PC-9 (cell line): ENCODE data around the gene MRPS27. TPM values are rescaled to one million over a fixed set of nuclear protein-coding genes. Genes with fewer than 3 reads are reported as not detected.

ENCODE experiments used
- BruUV-seq: library from RNA; stranded (reverse); fragments of 400-500 nt; replicated peaks from 2 replicates; lab custom pipeline; 2021; lab: Mats Ljungman, UMichigan
- CTCF ChIA-PET: fragments of 300-600 bp; sonication (Branson Sonifier 250); formaldehyde crosslinking; loops from one replicate; lab custom pipeline; 2022; ENCODE audit warnings: antibody characterized with exemption; lab: Charles Lee
- POLR2A ChIA-PET: fragments of 300-600 bp; sonication (Branson Sonifier 250); formaldehyde crosslinking; loops from one replicate; lab custom pipeline; 2022; ENCODE audit warnings: antibody characterized with exemption; ENCODE audit not compliant: unreplicated experiment; lab: Charles Lee
- DNase-seq, 2 experiments: peaks; one replicate each; pipeline versions ENCODE4 v3.0.0 to v3.0.0-alpha.2; 2015 to 2022; ENCODE audit warnings: mixed read lengths in 1 of 2
- H2AFZ ChIP-seq: fragments of 200-600 bp; sonication (generic); 2 replicates; pipeline ENCODE4 v1.8.1; 2017; ENCODE audit warnings: antibody characterized with exemption
- H3F3A ChIP-seq: fragments of 200-600 bp; sonication (generic); 2 replicates; pipeline ENCODE4 v1.8.1; 2017; ENCODE audit warnings: antibody characterized with exemption, mild to moderate bottlenecking, low read depth; ENCODE audit not compliant: insufficient read depth
- H3K27ac ChIP-seq: fragments of 200-600 bp; sonication (generic); 2 replicates; pipeline ENCODE4 v1.6.1; 2016; ENCODE audit warnings: mixed run types
- H3K27me3 ChIP-seq: fragments of 200-600 bp; sonication (generic); 2 replicates; pipeline ENCODE4 v1.6.1; 2016; ENCODE audit warnings: low read depth, mixed run types; ENCODE audit not compliant: insufficient read depth
- H3K36me3 ChIP-seq: fragments of 200-600 bp; sonication (generic); 2 replicates; pipeline ENCODE4 v1.6.1; 2016; ENCODE audit warnings: low read depth, mixed run types
- H3K4me1 ChIP-seq: fragments of 200-600 bp; sonication (generic); replicated peaks from 2 replicates; pipeline ENCODE4 v1.6.1; 2016; ENCODE audit warnings: mixed run types; ENCODE audit not compliant: insufficient read depth
- H3K4me2 ChIP-seq: fragments of 200-600 bp; sonication (generic); 2 replicates; pipeline ENCODE4 v1.6.1; 2017; ENCODE audit warnings: mixed run types
- H3K4me3 ChIP-seq: fragments of 200-600 bp; sonication (generic); 2 replicates; pipeline ENCODE4 v1.6.1; 2016; ENCODE audit warnings: mixed run types
- H3K79me2 ChIP-seq: fragments of 200-600 bp; sonication (generic); 2 replicates; pipeline ENCODE4 v1.6.1; 2017; ENCODE audit warnings: low read depth, mixed run types
- H3K9me2 ChIP-seq: fragments of 200-600 bp; sonication (generic); 2 replicates; pipeline ENCODE4 v1.8.1; 2017; ENCODE audit warnings: mild to moderate bottlenecking; ENCODE audit not compliant: insufficient read depth
- H3K9me3 ChIP-seq: fragments of 200-600 bp; sonication (generic); 2 replicates; pipeline ENCODE4 v1.8.1; 2016; ENCODE audit warnings: low read depth; ENCODE audit not compliant: insufficient read depth
- H4K20me1 ChIP-seq: fragments of 200-600 bp; sonication (generic); 2 replicates; pipeline ENCODE4 v1.8.1; 2017; ENCODE audit not compliant: insufficient read depth
- EZH2 ChIP-seq: fragments of 200-600 bp; sonication (generic); IDR thresholded peaks from 2 replicates; pipeline ENCODE4 v1.8.0; 2017; ENCODE audit warnings: antibody characterized with exemption, low read depth
- intact Hi-C: fragments of 100-400 bp; cut with micrococcal nuclease; formaldehyde crosslinking; loops from one replicate; pipeline ENCODE4 v1.10.0; 2022; ENCODE audit not compliant: unreplicated experiment
- total RNA-seq: library from RNA; stranded (reverse); gene quantifications from 2 replicates; pipeline ENCODE4 v1.2.3, GENCODE V29; 2021
- TF ChIP-seq, protein P1 (sequence below): fragments of 200-600 bp; sonication (generic); conservative IDR thresholded peaks from 2 replicates; pipeline ENCODE4 v1.6.1; 2017; ENCODE audit warnings: mixed run types, antibody characterized with exemption, mild to moderate bottlenecking, moderate library complexity

MRPS27 gene
- total RNA-seq, 1 experiment from 2014 or later, result 71.0 TPM

- no TSS peak for BruUV-seq
- Histone ChIP-seq H3K27ac (peak overlapping the region; percentile 9), H3K9me3 (no peaks in the 10 kb centered on the region), H3K4me1 (0 out of 2 replicates have a peak, but pooled peaks cover 12% of the 10 kb centered on the region), H3K9me2 (no peaks in the 10 kb centered on the region), H3K4me3 (no peak overlapping the region), H3K36me3 (no peaks in the 10 kb centered on the region), H2AFZ (no peak overlapping the region), H3K4me2 (no peak overlapping the region), H3K79me2 (no peaks in the 10 kb centered on the region), H3F3A (0 out of 2 replicates have a peak, but pooled peaks cover 3% of the 10 kb centered on the region), H3K27me3 (no peaks in the 10 kb centered on the region), H4K20me1 (no peaks in the 10 kb centered on the region)
- ChIA-PET CTCF (no interaction called here), POLR2A (no interaction called here)
- TF ChIP-seq, protein P1, sequence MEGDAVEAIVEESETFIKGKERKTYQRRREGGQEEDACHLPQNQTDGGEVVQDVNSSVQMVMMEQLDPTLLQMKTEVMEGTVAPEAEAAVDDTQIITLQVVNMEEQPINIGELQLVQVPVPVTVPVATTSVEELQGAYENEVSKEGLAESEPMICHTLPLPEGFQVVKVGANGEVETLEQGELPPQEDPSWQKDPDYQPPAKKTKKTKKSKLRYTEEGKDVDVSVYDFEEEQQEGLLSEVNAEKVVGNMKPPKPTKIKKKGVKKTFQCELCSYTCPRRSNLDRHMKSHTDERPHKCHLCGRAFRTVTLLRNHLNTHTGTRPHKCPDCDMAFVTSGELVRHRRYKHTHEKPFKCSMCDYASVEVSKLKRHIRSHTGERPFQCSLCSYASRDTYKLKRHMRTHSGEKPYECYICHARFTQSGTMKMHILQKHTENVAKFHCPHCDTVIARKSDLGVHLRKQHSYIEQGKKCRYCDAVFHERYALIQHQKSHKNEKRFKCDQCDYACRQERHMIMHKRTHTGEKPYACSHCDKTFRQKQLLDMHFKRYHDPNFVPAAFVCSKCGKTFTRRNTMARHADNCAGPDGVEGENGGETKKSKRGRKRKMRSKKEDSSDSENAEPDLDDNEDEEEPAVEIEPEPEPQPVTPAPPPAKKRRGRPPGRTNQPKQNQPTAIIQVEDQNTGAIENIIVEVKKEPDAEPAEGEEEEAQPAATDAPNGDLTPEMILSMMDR, result no peak
- no peak for TF ChIP-seq EZH2
- intact Hi-C loops, result no loop called here
- no peak for DNase-seq
These were observed 63.5 kb downstream of the MRPS27 start for GRCh38 chr5:72256536-72256935.

- Histone ChIP-seq H3K4me1 (0 out of 2 replicates have a peak, but pooled peaks cover 12% of the 10 kb centered on the region), H3K4me2 (no peak overlapping the region), H3F3A (0 out of 2 replicates have a peak, but pooled peaks cover 3% of the 10 kb centered on the region), H3K79me2 (no peaks in the 10 kb centered on the region), H3K27me3 (no peaks in the 10 kb centered on the region), H3K36me3 (no peaks in the 10 kb centered on the region), H3K9me2 (no peaks in the 10 kb centered on the region), H3K4me3 (no peak overlapping the region), H3K27ac (no peak overlapping the region), H2AFZ (no peak overlapping the region), H4K20me1 (no peaks in the 10 kb centered on the region), H3K9me3 (no peaks in the 10 kb centered on the region)
- ChIA-PET CTCF (no interaction called here), POLR2A (no interaction called here)
- DNase-seq, result no peak
- no TSS peak for BruUV-seq
- intact Hi-C loops, result no loop called here
- TF ChIP-seq, protein P1, result no peak
These were observed 64.4 kb downstream of the MRPS27 start for GRCh38 chr5:72255670-72256069.

GRCh38 chr5:72255237-72255636 is 64.8 kb downstream of the MRPS27 start:
- Histone ChIP-seq H2AFZ (no peak overlapping the region), H3F3A (0 out of 2 replicates have a peak, but pooled peaks cover 3% of the 10 kb centered on the region), H3K4me2 (no peak overlapping the region), H4K20me1 (no peaks in the 10 kb centered on the region), H3K9me2 (no peaks in the 10 kb centered on the region), H3K4me3 (no peak overlapping the region), H3K9me3 (no peaks in the 10 kb centered on the region), H3K4me1 (0 out of 2 replicates have a peak, but pooled peaks cover 12% of the 10 kb centered on the region), H3K79me2 (no peaks in the 10 kb centered on the region), H3K27me3 (no peaks in the 10 kb centered on the region), H3K27ac (no peak overlapping the region), H3K36me3 (no peaks in the 10 kb centered on the region)
- intact Hi-C loops, result no loop called here
- no TSS peak for BruUV-seq
- no peak for DNase-seq
- TF ChIP-seq, protein P1, result no peak
- TF ChIP-seq EZH2, result no peak
- POLR2A ChIA-PET, result no interaction called here
- CTCF ChIA-PET, result no interaction called here
